Effector CD4-positive, alpha-beta T cell (primary cell): ENCODE results near the gene AQP7.
"Not testable (repeated sequence)": the region's sequence is repeated elsewhere in the genome, so short reads cannot be mapped to it uniquely, and the experiment has no call there.

Experiments
- DNase-seq: peaks from one replicate; pipeline ENCODE4 v3.0.0-alpha.2; 2020

AQP7 gene

GRCh38 chr9:33366979-33367480, 35.3 kb downstream of the AQP7 start:
- no peak for DNase-seq

GRCh38 chr9:33364814-33365213, 37.6 kb downstream of the AQP7 start:
- not testable (repeated sequence) for DNase-seq

GRCh38 chr9:33364127-33364526, 38.2 kb downstream of the AQP7 start:
- DNase-seq, result no peak

GRCh38 chr9:33358641-33359040, 43.7 kb downstream of the AQP7 start:
- not testable (repeated sequence) for DNase-seq

- DNase-seq, result no peak
These were observed 46.4 kb downstream of the AQP7 start for GRCh38 chr9:33355933-33356332.

GRCh38 chr9:33354651-33355211, 47.6 kb downstream of the AQP7 start:
- DNase-seq, result no peak

GRCh38 chr9:33351547-33351946, 50.8 kb downstream of the AQP7 start:
- DNase-seq, result no peak

- DNase-seq, result no peak
These were observed 52.1 kb downstream of the AQP7 start for GRCh38 chr9:33350310-33350709.

- DNase-seq, result no peak
These were observed 52.6 kb downstream of the AQP7 start for GRCh38 chr9:33349743-33350142.

GRCh38 chr9:33348998-33349397, 53.4 kb downstream of the AQP7 start:
- no peak for DNase-seq

GRCh38 chr9:33346564-33346963, 55.8 kb downstream of the AQP7 start:
- DNase-seq, result no peak

GRCh38 chr9:33344145-33344544, 58.2 kb downstream of the AQP7 start:
- no peak for DNase-seq

- no peak for DNase-seq
These were observed 61.2 kb downstream of the AQP7 start for GRCh38 chr9:33341182-33341581.

- DNase-seq, result no peak
These were observed 62.2 kb downstream of the AQP7 start for GRCh38 chr9:33340186-33340585.
